Measurements from ENCODE around the gene TMBIM4. TPM values are rescaled to one million over a fixed set of nuclear protein-coding genes. Genes with fewer than 3 reads are reported as not detected.
"Not testable (repeated sequence)": the region's sequence is repeated elsewhere in the genome, so short reads cannot be mapped to it uniquely, and the experiment has no call there.

The TMBIM4 gene
- total RNA-seq, 2 donors from 2014 or later: 43.7 to 89.2 TPM

GRCh38 chr12:66191547-66192126 lies 21.8 kb upstream of the TMBIM4 start:
- Mint-ChIP-seq H3K4me1 (ENCODE audit: low read depth in 2 of 2) (peaks cover 45 to 46% of the 10 kb centered on the region in 2 donors), H3K27me3 (peaks cover 13 to 46% of the 10 kb centered on the region in 2 donors), H3K4me3 (peak overlapping the region; percentile 71), H3K27ac (no peak overlapping the region), H3K36me3 (peaks cover 7% of the 10 kb centered on the region), H3K9me3 (no peaks in the 10 kb centered on the region)
- ATAC-seq (no peak), DNase-seq (ENCODE audit: low spot score) (no peak)

GRCh38 chr12:66190519-66191370 lies 20.9 kb upstream of the TMBIM4 start:
- H3K9me3 Mint-ChIP-seq: no peaks in the 10 kb centered on the region
- peaks cover 17 to 52% of the 10 kb centered on the region in 2 donors for H3K27me3 Mint-ChIP-seq
- DNase-seq (ENCODE audit: low spot score): no peak
- H3K36me3 Mint-ChIP-seq: peaks cover 8% of the 10 kb centered on the region
- H3K27ac Mint-ChIP-seq: peak overlapping the region in 1 of 2 donors; percentile 32
- no peak for ATAC-seq
- peak overlapping the region; percentile 71 for H3K4me3 Mint-ChIP-seq
- H3K4me1 Mint-ChIP-seq (ENCODE audit: low read depth in 2 of 2): peaks cover 40 to 41% of the 10 kb centered on the region in 2 donors

- peaks cover 32 to 33% of the 10 kb centered on the region in 2 donors for H3K4me1 Mint-ChIP-seq (ENCODE audit: low read depth in 2 of 2)
- peaks cover 7% of the 10 kb centered on the region for H3K36me3 Mint-ChIP-seq
- H3K4me3 Mint-ChIP-seq: peak overlapping the region; percentile 71
- ATAC-seq (no peak), DNase-seq (ENCODE audit: low spot score) (no peak)
- H3K27ac Mint-ChIP-seq: no peak overlapping the region
- H3K27me3 Mint-ChIP-seq: peaks cover 18 to 53% of the 10 kb centered on the region in 2 donors
- no peaks in the 10 kb centered on the region for H3K9me3 Mint-ChIP-seq
Observed at GRCh38 chr12:66189889-66190288, 20.1 kb upstream of the TMBIM4 start.

GRCh38 chr12:66189486-66189843 lies 19.7 kb upstream of the TMBIM4 start:
- Mint-ChIP-seq H3K4me3 (peak overlapping the region; percentile 71), H3K36me3 (peaks cover 9% of the 10 kb centered on the region), H3K27me3 (peaks cover 19 to 53% of the 10 kb centered on the region in 2 donors), H3K9me3 (peaks cover 3% of the 10 kb centered on the region), H3K4me1 (ENCODE audit: low read depth in 2 of 2) (peaks cover 30 to 31% of the 10 kb centered on the region in 2 donors), H3K27ac (no peak overlapping the region)
- no peak for ATAC-seq
- no peak for DNase-seq (ENCODE audit: low spot score)

- ATAC-seq: peak; percentile 87 to 96
- peak; percentile 92 for DNase-seq (ENCODE audit: low spot score)
- Mint-ChIP-seq H3K27ac (peak within 1 kb of the TSS; percentile 73 to 82), H3K4me1 (ENCODE audit: low read depth in 2 of 2) (peaks cover 27 to 31% of the 10 kb centered on the region in 2 donors), H3K4me3 (peak within 1 kb of the TSS; percentile 88), H3K27me3 (peaks cover 21 to 58% of the 10 kb centered on the region in 2 donors), H3K36me3 (peaks cover 13% of the 10 kb centered on the region), H3K9me3 (peaks cover 5% of the 10 kb centered on the region)
Observed at GRCh38 chr12:66188584-66189485, 19.0 kb upstream of the TMBIM4 start, which contains the start of gene IRAK3. IRAK3 (plus strand) TSS chr12:66189214; CDS start chr12:66189300, 86 bp downstream.

GRCh38 chr12:66187821-66188220 lies 18.0 kb upstream of the TMBIM4 start:
- peaks cover 13% of the 10 kb centered on the region for H3K36me3 Mint-ChIP-seq
- ATAC-seq (no peak), DNase-seq (ENCODE audit: low spot score) (no peak)
- H3K9me3 Mint-ChIP-seq: peaks cover 5% of the 10 kb centered on the region
- H3K4me3 Mint-ChIP-seq: peak overlapping the region; percentile 88
- peak overlapping the region; percentile 73 to 82 for H3K27ac Mint-ChIP-seq
- H3K27me3 Mint-ChIP-seq: peaks cover 28 to 68% of the 10 kb centered on the region in 2 donors
- H3K4me1 Mint-ChIP-seq (ENCODE audit: low read depth in 2 of 2): peaks cover 27 to 31% of the 10 kb centered on the region in 2 donors

GRCh38 chr12:66187036-66187435 lies 17.2 kb upstream of the TMBIM4 start:
- DNase-seq (ENCODE audit: low spot score) (no peak), ATAC-seq (no peak)
- Mint-ChIP-seq H3K27me3 (peaks cover 34 to 76% of the 10 kb centered on the region in 2 donors), H3K4me1 (ENCODE audit: low read depth in 2 of 2) (peaks cover 27 to 31% of the 10 kb centered on the region in 2 donors), H3K36me3 (peaks cover 13% of the 10 kb centered on the region), H3K4me3 (peak overlapping the region; percentile 68), H3K27ac (peak overlapping the region; percentile 73 to 82), H3K9me3 (peaks cover 5% of the 10 kb centered on the region)

- not testable (repeated sequence) for ATAC-seq; H3K9me3 Mint-ChIP-seq; DNase-seq (ENCODE audit: low spot score); H3K4me3 Mint-ChIP-seq; H3K27ac Mint-ChIP-seq
- peaks cover 13% of the 10 kb centered on the region for H3K36me3 Mint-ChIP-seq
- H3K4me1 Mint-ChIP-seq (ENCODE audit: low read depth in 2 of 2): peaks cover 11 to 18% of the 10 kb centered on the region in 2 donors
- H3K27me3 Mint-ChIP-seq: peaks cover 32 to 58% of the 10 kb centered on the region in 2 donors
Observed at GRCh38 chr12:66184822-66185221, 15.0 kb upstream of the TMBIM4 start.

- Mint-ChIP-seq H3K27ac (no peak overlapping the region), H3K4me3 (no peak overlapping the region), H3K4me1 (ENCODE audit: low read depth in 2 of 2) (peaks cover 6 to 9% of the 10 kb centered on the region in 2 donors), H3K27me3 (peaks cover 40 to 67% of the 10 kb centered on the region in 2 donors), H3K36me3 (peaks cover 13% of the 10 kb centered on the region), H3K9me3 (peaks cover 5% of the 10 kb centered on the region)
- ATAC-seq (no peak), DNase-seq (ENCODE audit: low spot score) (no peak)
Observed at GRCh38 chr12:66182956-66183355, 13.2 kb upstream of the TMBIM4 start.

GRCh38 chr12:66176105-66176900 lies 6.5 kb upstream of the TMBIM4 start:
- no peaks in the 10 kb centered on the region for H3K9me3 Mint-ChIP-seq
- H3K4me3 Mint-ChIP-seq: no peak overlapping the region
- peaks cover 17 to 36% of the 10 kb centered on the region in 2 donors for H3K27me3 Mint-ChIP-seq
- H3K4me1 Mint-ChIP-seq (ENCODE audit: low read depth in 2 of 2): no peaks in the 10 kb centered on the region
- no peaks in the 10 kb centered on the region for H3K36me3 Mint-ChIP-seq
- H3K27ac Mint-ChIP-seq: no peak overlapping the region
- DNase-seq (ENCODE audit: low spot score): no peak
- no peak for ATAC-seq

GRCh38 chr12:66174391-66175325 lies 4.9 kb upstream of the TMBIM4 start:
- peaks cover 17 to 36% of the 10 kb centered on the region in 2 donors for H3K27me3 Mint-ChIP-seq
- not testable (repeated sequence) for H3K4me1 Mint-ChIP-seq (ENCODE audit: low read depth in 2 of 2); H3K27ac Mint-ChIP-seq; ATAC-seq; H3K9me3 Mint-ChIP-seq; DNase-seq (ENCODE audit: low spot score); H3K4me3 Mint-ChIP-seq; H3K36me3 Mint-ChIP-seq

GRCh38 chr12:66170606-66171005 lies 810 bp upstream of the TMBIM4 start:
- peaks cover 34 to 41% of the 10 kb centered on the region in 2 donors for H3K4me1 Mint-ChIP-seq (ENCODE audit: low read depth in 2 of 2)

More at GRCh38 chr12:66170606-66171005, 810 bp upstream of the TMBIM4 start:
- H3K27me3 Mint-ChIP-seq: peaks cover 2 to 5% of the 10 kb centered on the region in 2 donors
- peak overlapping the region; percentile 98 for H3K4me3 Mint-ChIP-seq
- peaks cover 16% of the 10 kb centered on the region for H3K36me3 Mint-ChIP-seq
- no peak for DNase-seq (ENCODE audit: low spot score)
- peak overlapping the region; percentile 98 to 100 for H3K27ac Mint-ChIP-seq
- H3K9me3 Mint-ChIP-seq: peaks cover 4% of the 10 kb centered on the region
- ATAC-seq: no peak

All from natural killer cell treated with Interleukin-12 subunit alpha and Interleukin-12 subunit beta and Interleukin-15 and Interleukin-18, amount 100 ng/mL, for 72 hours (primary cell).